GM19372 (cell line): ENCODE results near the gene BBX.

ENCODE experiments used
- ATAC-seq: cut with Tn5 transposase; IDR thresholded peaks from one replicate; pipeline ENCODE4 v1.9.1; 2021; ENCODE audit warnings: mild to moderate bottlenecking, low read depth, moderate library complexity; ENCODE audit not compliant: unreplicated experiment

Gene BBX

DNA sequence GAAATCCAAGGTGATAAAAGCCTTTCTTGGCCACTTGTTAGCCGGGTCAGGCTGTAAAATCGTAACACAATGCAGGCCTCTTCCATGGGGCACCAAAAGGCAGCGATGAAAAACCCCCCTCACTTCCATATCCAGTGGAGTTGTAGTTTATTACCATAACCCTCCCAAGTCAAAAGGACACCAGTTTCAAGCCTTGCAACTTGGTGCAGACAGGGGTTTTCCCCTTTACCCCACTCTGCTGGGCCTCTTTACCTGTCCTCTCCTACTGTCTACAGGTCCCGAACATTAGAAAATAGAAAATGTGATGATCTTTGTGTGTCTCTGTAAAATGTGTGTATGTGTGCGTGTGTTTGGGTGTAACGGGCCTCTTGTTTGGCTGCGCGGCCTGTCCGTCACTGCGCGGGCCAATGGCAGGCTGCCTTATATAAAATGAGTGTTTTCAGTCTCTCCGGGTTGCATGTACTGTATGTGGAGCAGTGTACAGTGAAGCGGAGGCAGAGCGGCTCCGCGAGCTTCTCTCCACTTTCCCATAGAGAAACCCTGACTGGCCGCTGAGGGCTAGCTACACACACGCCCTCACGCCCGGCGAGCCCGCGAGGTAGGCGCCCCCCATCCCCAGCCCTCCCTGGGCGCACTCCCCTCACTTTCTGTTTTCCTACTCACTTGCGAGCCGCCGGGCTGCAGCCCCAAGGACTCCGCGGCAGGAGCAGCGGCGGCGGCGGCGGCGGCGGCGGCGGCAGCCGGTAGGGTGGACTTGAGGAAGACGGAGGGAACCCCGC, at the start of gene BBX:
TSS of gene BBX (plus strand) at position 453 of the 779 bp plus-strand sequence. CDS start 187,499 bp downstream, outside the sequence.
- peak; percentile 86 for ATAC-seq

- ATAC-seq, result no peak
Observed at GRCh38 chr3:107476462-107476861, 46.3 kb upstream of the BBX start.

- no peak for ATAC-seq
Observed at GRCh38 chr3:107487490-107487889, 35.3 kb upstream of the BBX start.

DNA sequence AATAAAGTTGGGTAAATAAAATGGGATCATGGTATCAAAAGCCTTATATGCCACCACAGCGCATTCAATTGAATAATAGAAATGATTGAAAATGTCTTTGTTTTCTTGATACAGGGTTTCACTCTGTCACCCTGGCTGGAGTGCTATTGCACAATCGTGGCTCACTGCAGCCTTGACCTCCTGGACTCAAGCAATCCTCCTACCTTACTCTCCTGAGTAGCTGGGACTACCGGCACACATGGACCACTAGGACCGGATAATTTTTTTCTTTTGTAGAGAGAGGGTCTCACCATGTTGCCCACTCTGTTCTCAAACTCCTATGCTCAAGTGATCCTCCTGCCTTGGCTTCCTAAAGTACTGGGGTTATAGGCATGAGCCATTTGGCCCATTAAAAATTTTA, 33.8 kb upstream of the BBX start:
- ATAC-seq, result no peak

GRCh38 chr3:107493134-107493533, 29.6 kb upstream of the BBX start:
- ATAC-seq, result no peak

- no peak for ATAC-seq
Observed at GRCh38 chr3:107496855-107497254, 25.9 kb upstream of the BBX start.

GRCh38 chr3:107498646-107499045, 24.1 kb upstream of the BBX start:
- no peak for ATAC-seq

DNA sequence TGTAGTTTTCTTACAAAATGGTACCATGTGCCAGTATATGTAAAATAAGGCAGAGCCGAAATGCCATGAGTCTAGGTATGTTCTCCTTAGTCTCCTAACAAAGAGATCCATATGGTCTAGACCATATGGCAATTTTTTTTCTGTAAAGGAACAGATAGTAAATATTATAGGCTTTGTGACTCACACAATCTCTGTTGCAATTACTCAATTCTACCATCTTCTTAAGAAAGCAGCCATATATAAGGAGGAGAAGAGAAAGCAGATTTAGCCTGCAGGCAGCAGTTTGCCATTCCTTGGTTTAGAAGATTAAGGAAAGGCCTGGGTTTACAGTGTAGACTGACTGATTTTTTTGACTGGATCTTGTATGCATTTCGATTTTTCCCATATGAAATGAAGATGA, 16.3 kb upstream of the BBX start:
- no peak for ATAC-seq

- ATAC-seq, result no peak
Observed at GRCh38 chr3:107508331-107508730, 14.4 kb upstream of the BBX start.

DNA sequence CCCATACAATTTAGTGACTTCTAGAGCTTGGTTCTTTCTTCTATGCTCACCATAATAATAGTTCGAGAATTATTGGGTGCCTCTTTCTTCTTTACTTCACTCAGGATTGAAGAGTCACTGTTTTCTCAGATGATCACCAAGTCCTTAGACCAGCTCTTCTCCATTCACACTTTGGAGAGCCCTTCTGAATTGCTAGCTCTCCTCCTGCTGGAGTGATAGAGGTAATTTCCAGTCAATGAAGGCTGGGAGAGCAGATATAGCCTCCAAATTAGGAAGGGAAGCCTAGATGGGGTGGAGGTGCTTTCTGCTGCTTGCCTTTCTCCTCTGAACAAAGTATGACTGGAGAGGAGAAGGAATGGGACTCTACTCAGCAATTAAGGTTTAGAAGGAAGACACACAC, 10.7 kb upstream of the BBX start:
- ATAC-seq, result no peak

DNA sequence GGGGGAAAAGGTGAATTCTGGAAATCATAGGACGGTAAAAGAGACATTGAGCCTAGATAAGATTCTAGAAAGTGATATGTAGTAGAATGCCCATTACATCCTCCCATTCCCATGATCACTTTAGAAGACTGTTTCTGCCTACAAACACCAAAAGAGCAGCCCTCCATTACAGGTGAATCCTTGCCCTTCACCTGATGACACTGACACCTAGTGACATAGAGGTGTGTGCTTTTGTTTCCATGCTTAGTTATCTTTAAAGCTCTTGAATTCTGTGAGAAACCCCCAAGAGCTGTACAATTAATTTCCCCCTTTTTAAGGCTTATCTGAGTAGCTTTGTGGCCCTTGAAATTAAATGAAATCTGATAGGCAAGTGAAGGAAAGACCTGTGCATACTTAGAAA, 8.3 kb upstream of the BBX start:
- ATAC-seq, result no peak

DNA sequence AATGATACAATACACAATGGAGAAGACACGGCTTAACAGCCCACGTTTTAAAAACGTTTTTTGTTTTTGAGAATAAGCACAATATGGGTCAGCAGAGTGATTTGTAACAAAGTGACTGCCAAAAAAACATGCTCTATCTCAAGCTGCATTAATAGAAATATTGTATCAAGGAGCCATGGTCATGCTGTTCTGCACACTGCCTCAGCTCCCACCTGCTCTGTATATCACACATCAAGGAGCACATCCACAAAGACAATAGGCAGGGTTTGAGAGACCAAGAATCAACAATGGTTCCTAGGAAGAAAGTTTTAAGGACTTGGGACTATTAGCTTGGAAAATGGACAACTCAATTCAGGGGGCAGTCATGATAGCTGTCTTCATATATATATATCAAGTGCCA, 6.3 kb upstream of the BBX start:
- no peak for ATAC-seq

DNA sequence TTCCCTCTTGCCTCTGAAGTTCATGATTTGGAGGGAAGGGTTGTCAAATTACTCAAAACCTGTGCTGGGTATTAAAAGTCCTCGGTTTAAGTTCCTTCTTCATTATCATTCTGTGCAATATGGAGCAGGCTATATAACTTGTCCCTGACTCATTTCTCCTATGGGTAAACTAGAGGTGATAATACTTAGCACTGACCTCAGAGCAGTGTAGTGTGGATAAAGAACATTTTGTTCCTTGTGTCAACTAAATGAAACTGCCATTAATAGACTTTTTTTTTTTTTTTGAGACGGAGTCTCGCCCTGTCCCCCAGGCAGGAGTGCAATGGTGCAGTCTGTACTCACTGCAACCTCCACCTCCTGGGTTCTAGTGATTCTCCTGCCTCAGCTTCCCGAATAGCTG, 2.2 kb upstream of the BBX start:
- no peak for ATAC-seq

GRCh38 chr3:107521469-107522059, 1.2 kb upstream of the BBX start:
- ATAC-seq, result no peak

DNA sequence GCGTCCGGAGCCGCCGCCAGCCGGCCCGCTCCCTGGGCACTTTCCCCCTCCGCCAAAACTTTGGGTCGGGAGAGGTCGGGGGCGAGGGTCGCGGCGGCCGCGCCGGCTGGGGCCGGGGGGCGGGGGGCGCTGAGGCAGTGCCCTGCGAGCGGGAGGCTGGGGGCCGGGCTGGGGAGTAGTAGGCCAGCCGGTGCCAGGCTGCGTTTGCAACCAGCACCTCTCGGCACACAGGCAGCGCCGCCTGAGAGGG, 452 bp downstream of the BBX start:
- ATAC-seq, result peak; percentile 19

DNA sequence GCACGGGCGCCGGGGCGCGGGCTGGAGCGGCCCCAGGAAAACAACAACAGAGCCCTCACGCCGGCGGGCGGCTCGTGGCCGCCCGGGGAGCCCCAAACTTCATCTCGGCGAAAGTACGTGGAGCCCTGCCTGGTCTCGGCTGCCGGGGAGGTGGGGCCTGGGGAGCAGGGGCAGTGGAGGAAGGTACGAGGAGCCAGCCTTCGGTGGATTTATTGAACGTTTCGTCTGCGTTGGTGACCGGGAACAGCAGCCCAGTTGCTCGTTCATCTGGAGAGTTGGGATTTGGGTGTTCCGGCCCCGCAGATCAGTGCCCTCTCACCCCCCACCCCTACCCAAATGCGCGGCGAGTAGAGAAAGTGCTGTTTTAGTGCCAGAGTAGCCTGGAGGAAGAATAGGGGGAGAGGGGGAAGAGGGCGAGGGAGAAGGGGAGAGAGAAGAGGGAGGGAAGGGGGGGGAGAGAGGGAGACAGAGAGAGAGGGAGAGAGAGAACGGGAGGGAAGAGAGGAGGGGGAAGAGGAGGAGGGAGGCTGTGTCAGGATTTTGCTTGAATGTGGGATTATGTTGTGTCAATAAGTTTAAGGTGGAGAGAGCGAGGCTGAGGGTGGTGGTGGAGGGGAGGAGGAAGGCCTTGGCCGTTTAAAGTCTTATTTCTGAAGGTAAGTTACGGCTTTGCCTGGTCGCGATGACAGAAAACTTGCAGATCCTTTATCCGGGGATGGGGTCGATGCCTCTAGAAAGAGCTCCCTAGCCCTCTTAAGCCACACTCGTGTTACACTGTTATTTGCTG, 970 bp downstream of the BBX start:
- ATAC-seq, result peak; percentile 24

GRCh38 chr3:107524326-107524840, 1.6 kb downstream of the BBX start:
- ATAC-seq, result no peak

- no peak for ATAC-seq
Observed at GRCh38 chr3:107524841-107525643, 2.3 kb downstream of the BBX start.

- no peak for ATAC-seq
Observed at GRCh38 chr3:107525644-107526305, 3.0 kb downstream of the BBX start.

DNA sequence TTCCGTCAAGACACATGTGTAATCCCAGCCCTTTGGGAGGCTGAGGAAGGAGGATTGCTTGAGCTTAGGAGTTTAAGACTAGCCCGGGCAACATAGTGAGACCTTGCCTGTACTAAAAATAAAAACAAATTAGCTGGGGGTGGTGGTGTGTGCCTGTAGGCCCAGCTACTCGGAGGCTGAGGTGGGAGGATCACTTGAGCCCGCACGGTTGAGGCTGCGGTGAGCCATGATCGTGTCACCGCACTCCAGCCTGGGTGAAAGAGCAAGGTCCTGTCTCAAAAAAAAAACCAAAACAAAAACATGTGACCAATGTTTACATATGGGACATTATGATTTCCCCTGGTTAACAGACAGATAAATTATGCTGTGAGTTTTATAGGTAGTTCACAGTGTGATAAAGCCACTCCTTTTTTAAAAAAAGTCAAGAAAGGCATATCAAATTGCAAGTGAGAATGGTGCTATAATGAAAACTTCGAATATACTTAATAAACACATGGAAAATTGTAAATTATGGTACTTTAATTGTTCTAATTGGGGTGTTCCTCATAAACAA, 9.2 kb downstream of the BBX start:
- ATAC-seq, result no peak
